Activated gamma-delta T cell treated with anti-CD3 and anti-CD28 coated beads, Interleukin-2, amount 50 U/mL, for 16 hours (primary cell): ENCODE data around the gene RBM38.
"Not testable (repeated sequence)": the region's sequence is repeated elsewhere in the genome, so short reads cannot be mapped to it uniquely, and the experiment has no call there.

Experiments
- DNase-seq: peaks from one replicate; pipeline ENCODE4 v3.0.0-alpha.2; 2020; ENCODE audit warnings: low read depth

Gene RBM38

DNA sequence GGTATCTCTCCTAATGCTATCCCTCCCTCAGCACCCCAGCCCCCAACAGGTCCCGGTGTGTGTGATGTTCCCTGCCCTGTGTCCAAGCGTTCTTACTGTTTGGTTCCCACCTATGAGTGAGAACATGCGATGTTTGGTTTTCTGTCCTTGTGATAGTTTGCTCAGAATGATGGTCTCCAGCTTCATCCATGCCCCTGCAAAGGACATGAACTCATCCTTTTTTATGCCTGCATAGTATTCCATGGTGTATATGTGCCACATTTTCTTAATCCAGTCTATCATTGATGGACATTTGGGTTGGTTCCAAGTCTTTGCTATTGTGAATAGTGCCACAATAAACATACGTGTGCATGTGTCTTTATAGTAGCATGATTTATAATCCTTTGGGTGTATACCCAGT lies 28.3 kb downstream of the RBM38 start:
- not testable (repeated sequence) for DNase-seq

DNA sequence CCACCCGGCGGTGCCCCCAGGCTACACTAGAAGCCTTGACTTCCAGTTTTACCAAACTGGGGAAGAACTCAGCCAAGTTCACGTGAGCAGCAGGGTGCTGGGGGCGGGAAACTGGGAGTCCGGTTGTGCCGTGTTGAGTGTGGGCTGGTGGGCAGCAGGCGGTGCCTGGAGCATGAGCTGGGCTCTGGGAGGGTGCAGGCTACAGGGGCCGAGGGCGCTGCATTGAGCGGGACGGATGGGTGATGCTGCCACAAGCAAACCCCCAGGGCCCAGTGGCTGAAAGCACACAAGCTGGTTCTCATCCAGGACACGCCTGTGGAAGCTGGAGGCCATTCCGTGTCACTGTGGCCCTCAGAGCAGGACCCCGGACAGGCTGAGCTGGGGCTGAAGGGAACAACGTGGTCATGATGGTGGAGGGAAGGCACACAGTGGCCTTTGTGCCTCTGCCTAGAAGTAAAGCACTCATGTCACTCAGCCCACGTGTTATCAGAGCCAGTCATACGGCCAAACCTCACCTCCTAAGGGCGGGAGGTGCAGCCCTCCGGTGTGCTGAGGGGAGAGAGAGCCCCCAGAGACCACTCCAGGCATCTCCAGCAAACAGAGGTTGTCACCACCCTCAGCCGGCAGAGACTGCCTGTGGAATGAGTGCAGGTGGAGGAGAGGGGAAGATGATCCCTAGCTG lies 29.5 kb downstream of the RBM38 start:
- no peak for DNase-seq

- no peak for DNase-seq
These were observed 30.3 kb downstream of the RBM38 start for GRCh38 chr20:57421253-57422220.

GRCh38 chr20:57422254-57422653 lies 31.1 kb downstream of the RBM38 start:
- no peak for DNase-seq

DNA sequence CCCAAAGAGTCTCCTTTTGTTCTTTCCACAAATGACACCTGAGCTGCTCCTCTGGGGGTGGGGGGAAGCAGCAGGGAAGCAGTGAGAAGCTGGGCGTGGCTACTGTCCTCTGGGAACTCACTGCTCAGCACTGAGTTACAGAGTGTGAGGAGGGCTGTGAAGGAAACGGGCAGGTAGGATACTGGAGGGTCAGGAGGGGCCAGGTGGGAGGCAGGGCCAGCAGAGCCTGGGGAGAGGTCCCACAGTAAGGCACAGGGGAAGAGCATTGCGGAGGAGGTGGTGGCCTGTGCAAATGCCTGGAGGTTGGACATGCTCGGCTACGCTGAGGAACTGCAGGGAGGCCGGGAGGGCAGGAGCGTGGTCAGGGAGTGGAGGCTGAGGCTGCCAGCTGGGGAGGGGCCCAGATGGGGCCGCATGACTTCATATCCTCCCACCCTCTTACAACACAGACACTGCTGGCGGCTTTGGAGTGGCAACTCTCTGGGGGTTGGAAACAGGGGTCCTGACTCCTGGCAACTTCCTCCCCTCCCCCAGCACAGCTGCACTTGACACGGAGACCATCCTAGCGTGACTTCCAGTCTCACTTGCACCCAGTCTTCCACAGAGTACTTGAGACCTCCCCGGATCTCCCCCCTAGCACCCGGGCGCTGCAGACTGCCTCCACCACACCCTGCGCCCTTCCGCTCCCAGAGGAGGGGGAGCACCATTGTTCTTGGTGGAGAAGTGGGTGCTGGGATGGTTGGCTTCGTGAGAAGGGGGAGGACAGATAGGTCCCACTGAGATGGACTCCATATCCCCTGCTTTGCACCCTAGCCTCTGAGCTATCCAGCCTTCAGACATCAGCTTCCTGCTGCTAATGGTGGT lies 34.2 kb downstream of the RBM38 start:
- no peak for DNase-seq

- no peak for DNase-seq
These were observed 35.1 kb downstream of the RBM38 start for GRCh38 chr20:57426271-57426689.

DNA sequence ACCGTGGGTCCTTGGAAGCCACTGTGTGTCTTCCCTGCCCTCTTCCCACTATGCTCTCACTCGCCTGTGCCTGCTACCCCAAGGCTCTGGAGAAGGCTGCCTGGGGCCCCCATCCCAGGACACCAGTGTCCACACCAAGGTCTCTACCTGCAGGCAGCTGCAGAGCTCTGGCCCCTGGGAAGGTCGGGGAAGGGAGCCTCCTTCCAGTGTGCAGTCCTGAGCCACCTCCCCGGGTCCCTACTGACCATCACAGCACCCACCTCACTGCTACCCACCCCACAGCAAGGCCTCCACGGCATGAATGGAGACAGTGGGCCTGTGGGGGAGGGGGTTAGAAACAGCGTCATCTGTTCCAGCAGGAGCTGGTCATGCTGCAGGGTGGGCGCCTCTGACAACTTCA lies 35.6 kb downstream of the RBM38 start:
- no peak for DNase-seq

DNA sequence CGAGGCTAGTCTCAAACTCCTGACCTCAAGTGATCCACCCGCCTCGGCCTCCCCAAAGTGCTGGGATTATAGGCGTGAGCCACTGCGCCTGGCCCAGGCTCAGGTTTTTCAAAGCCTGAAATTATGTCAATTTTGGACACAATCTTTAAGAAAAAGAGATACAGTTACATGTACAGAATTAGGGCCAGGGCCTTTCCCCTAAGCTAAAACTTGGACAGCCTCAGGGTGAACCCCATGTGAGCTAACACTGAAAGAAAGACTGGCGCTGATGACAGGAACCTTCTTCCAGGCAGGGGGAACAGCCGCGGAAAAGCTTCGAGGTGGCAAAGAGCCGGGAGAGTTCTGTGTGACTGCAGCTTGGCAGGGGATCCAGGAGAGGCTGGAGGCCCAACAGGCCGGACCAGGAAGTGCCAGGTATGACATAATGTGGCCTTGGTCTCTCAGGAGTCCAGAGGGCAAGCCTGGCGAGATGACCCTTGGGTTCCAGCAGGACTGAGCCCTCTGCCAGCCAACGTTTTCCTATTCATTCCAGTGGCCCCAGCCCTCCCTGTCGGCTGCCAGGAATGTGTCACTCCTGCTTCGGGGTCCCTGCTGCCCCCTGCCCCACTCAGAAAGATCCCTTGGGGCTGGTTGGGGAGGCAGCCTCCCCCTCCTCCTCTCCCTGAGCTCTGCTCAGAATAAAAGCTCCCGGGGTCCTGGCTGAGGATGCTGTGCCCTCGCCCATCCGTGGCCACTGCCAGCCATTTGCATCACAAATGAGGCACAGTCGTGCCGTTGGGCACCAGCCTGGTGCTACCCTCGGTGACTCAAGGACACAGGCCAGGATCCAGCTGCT lies 37.3 kb downstream of the RBM38 start:
- DNase-seq: no peak

DNA sequence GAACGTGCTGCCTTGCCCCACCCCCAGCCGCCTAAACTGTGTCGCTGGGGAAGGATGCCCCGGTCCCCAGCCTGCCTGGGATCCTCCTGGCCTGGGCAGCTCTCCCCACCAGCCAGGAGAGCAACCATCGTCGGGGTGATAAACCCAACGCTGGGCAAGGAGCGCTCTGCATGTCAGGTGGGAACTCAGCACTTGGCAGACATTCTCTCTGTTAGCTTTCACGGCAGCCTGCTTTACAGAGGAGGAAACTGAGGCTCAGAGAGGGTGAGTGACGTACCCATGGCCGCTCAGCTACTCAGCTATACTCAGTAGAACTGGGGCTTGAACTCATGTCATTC lies 37.9 kb downstream of the RBM38 start:
- no peak for DNase-seq

DNA sequence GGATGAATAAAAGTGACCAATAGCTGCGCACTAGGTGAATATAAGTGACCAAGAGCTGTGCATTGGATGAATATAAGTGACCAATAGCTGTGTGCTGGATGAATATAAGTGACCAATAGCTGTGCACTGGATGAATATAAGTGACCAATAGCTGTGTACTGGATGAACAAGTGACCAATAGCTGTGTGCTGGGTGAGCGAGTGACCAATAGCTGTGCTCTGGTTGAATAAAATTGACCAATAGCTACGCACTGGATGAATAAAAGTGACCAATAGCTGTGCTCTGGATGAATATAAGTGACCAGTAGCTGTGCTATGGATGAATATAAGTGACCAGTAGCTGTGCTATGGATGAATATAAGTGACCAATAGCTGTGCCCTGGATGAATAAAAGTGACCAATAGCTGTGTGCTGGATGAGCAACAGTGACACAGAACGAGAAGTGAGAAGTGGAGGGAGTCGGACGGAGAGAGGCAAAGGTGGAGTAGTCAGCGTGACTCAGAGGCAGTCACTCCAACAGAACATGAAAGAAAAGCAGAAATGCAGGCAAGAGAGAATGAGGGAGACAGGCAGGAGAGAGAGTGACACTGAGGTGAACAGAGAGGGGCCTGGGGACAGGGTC lies 38.5 kb downstream of the RBM38 start:
- no peak for DNase-seq

DNA sequence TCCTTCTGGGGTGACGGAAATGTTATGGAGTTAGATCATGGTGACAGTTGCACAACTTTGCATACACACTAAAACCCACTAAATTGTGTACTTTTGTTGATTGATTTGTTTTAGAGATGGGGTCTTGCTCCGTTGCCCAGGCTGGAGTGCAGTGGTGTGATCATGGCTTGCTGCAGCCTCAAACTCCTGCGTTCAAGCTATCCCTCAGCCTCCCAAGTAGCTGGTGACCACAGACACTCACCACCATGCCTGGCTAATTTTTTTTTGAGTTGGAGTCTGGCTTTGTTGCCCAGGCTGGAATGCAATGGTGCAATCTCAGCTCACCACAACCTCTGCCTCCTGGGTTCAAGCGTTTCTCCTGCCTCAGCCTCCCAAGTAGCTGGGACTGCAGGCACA lies 39.0 kb downstream of the RBM38 start:
- DNase-seq: not testable (repeated sequence)

- no peak for DNase-seq
These were observed 40.3 kb downstream of the RBM38 start for GRCh38 chr20:57431539-57431835.

DNA sequence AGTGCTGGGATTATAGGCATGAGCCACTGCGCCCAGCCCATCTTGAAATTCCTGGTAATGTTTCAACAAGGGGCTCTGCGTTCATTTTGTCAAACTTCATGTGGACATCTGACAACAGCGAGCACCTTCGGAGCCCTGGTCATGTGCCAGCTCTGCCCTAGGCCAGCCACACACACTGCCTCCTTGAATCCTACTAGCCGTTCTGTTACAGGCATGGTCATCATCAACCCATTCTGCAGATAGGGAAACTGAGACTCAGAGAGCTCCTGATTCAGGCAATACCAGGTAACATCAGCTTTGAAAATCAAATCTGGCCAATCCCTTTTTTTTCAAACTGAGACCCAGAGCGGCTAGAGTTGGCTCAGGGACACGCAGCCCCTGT lies 41.3 kb downstream of the RBM38 start:
- DNase-seq: no peak

DNA sequence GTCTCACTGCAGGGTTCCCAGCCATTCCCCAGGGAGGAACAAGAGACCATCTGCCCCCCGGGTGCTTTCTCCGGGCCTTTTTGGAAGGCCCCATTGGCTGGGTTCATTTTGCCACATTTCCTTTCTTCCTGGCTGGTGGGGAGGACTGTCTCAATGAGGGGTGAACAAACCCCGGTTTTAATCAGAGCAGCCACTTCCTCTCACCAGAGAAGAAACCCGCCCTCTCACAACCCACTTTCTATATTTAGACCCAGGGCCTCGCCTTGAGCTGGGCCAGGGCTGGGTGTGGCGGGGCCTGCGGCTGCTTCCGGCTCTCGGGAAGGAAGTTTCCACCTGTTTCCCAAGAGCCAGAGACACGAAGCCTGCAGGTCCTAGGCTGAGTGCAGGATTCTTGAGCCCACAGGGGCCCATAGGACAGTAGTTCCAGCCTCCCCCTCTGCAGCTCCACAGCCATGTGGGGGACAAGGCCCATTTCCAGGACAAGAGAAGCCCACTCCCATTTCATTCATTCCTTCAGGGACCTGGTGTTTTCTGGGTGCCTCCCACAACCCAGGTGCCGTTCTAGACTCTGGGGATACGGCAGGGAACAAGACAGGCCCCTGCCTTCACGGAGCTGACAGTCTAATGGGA lies 41.8 kb downstream of the RBM38 start:
- peak; percentile 30 for DNase-seq

DNA sequence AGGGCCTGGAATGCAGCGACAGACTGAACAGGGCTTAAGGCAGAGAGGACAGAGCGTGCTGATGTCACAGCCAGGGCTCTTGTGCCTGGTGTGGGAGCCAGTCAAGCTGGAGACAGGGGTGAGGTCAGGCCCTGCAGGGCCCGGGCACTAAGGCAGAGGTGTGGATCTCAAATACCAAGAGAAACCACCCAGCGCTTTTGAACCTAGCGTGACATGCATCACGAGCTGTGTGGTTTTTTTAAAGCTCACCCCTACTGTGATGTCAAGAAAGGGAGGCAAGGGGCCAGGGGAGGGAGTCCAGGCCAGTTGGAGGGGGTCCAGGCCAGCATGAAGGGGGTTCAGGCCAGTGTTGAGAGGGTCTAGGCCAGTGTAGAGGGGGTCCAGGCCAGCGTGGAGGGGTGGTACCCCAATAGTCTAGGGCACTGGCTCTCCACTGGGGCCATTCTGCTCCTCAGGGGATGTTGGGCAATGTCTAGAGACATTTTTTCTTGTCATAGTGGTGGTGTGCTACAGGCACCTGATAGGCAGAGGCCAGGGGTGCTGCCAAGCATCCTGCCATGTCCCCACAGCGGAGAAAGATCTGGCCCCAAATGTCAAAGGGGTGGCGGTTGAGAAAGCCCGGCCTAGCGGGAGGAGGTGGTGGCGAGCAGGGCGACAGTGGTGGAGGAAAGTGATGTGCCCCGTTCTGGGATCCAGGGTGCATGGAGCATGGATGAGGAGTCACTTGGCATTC lies 42.6 kb downstream of the RBM38 start:
- peak; percentile 20 for DNase-seq

DNA sequence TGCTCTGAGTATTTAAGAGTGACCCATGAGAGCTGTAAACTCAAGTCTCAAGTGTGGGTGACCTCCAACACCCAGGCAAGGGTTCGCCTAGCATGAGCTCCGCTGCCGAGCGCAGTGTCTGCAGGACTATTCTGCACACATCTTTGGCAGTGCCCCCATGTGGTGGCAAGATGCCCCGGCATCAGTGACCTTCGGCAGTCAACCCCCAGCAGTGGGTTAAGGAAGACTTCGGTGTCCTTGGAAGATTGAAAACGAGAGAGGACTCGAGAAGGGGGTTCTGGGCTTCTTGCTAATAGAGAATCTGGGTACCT lies 43.1 kb downstream of the RBM38 start:
- DNase-seq: no peak

DNA sequence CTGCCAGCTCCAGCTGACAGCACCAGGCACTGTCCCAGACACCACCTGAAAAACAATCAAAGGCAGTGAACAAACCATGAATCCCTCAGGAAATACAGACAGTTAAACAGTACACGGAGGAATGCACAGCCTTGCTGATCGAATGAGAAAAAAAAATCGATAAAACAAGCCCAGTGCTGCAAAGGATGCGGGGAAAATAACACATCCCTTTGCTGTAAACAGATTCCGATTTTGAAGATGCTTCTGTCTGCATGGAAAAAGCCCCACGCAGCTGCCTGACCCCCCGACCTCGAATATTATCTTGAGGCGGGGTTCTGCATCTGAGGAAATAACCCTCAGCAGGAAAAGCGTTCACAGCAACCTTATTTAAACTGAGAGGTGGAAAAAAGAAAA lies 43.9 kb downstream of the RBM38 start:
- DNase-seq: no peak

DNA sequence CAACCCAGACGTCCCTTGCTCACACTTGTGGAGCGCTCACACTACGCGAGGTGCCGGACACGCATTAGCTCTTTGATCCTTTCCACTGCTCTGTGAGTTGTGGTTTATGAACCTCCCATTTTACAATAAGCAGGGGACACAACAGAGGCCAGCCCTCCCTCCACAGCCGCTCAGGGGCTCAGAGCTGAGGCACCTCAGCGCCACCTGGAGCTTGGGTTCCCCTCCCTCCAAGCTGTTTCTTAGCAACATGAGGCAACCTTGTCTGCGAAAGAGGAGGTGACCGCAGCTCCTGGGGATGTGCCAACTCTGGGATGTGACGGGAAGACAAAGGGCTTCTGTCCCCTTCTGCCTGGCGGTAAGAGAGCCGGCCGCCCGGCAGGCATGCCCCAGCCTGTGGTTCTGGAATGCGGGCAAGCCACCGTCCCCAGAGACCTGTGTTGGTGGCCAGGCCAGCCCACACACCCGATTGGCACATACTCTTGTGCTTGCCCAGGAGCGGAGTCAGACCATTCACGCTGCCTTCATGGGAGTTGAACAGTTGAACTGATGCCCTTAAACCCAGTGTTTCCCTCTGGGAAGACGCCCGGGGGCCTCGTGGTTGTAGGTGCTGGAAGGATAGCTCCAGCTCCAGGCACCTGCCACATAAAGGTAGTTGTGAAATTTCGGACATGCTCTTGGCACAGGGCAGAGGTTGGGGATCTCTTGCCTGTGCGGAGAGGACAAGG lies 44.5 kb downstream of the RBM38 start:
- no peak for DNase-seq

- no peak for DNase-seq
These were observed 45.0 kb downstream of the RBM38 start for GRCh38 chr20:57436223-57436545.

GRCh38 chr20:57437267-57437666 lies 46.1 kb downstream of the RBM38 start:
- no peak for DNase-seq
